ENCODE measurements around the gene TMEM259. TPM values are rescaled to one million over a fixed set of nuclear protein-coding genes. Genes with fewer than 3 reads are reported as not detected.
A peak's percentile ranks its signal among the peaks of the same experiment; 100 is the strongest.

Gene TMEM259
- total RNA-seq, 2 donors from 2014 or later = 142 to 306 TPM

GRCh38 chr19:1016647-1017114 lies 4.2 kb downstream of the TMEM259 start:
- Histone ChIP-seq H3K27me3 (no peaks in the 10 kb centered on the region), H3K27ac (peak overlapping the region in 3 of 4 donors; percentile 48 to 69 (median 50)), H3K9me3 (no peaks in the 10 kb centered on the region), H3K4me3 (no peak overlapping the region), H3K36me3 (replicated peaks in 1 of 2; ENCODE audit: insufficient read depth in 1 of 2, low read depth in 2 of 2) (peaks cover 0 to 9% of the 10 kb centered on the region in 2 donors), H3K4me1 (peaks cover 56% of the 10 kb centered on the region)
- TF ChIP-seq, protein P1, sequence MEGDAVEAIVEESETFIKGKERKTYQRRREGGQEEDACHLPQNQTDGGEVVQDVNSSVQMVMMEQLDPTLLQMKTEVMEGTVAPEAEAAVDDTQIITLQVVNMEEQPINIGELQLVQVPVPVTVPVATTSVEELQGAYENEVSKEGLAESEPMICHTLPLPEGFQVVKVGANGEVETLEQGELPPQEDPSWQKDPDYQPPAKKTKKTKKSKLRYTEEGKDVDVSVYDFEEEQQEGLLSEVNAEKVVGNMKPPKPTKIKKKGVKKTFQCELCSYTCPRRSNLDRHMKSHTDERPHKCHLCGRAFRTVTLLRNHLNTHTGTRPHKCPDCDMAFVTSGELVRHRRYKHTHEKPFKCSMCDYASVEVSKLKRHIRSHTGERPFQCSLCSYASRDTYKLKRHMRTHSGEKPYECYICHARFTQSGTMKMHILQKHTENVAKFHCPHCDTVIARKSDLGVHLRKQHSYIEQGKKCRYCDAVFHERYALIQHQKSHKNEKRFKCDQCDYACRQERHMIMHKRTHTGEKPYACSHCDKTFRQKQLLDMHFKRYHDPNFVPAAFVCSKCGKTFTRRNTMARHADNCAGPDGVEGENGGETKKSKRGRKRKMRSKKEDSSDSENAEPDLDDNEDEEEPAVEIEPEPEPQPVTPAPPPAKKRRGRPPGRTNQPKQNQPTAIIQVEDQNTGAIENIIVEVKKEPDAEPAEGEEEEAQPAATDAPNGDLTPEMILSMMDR (IDR thresholded peaks at IDR 0.05) = no peak
- WGBS, 2 donors = 32 to 40% methylated on average over 3 to 12 of the region's 12 CpGs
- intact Hi-C loops (cut with DNase I) = no loop called here
- ATAC-seq (no peak), DNase-seq (peak in 1 of 4 donors; percentile 58)

DNA sequence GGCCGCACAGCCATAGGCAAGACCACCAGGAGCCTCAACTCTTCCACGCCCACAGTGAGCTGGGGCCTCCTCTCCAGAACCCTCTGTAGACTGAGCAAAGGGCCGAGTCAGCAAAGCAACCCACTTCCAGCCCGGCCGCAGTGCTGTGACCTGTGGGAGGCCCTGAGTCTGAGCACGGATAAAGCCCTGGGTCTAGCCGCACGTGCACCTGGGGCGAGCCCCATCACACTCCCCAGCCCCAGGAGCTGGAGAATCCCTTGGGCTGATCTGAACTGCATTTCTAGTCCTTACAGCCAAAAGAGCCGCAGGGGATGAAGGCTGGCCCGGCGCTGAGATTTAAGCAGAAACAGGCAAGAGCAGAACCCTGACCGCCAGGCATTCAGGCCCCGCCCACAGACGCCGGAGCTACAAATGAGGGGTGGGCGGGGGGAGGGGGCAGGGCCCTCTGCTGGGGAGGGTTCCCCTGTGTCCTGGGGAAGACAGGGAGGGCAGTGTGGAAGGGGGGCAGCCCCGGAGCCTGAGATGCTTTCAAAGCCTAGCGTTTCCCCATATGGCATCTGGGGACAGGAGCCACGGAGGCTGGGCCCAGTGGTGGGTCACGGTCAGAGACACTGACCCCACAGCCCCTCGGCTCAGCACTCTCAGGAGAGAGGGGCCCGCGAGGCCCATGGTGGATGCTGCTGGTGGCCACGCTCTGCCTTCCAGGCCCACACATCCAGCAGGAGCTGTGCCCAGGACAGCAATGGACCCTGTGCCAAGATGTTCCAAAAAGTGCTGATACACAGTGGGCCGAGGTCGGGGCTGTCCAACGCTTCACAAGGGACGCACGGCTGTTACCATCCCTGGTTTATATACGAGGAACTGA lies 4.9 kb downstream of the TMEM259 start:
- Histone ChIP-seq H3K4me3 (no peak overlapping the region), H3K4me1 (peaks cover 54% of the 10 kb centered on the region)
- WGBS, 2 donors = 59 to 65% methylated on average over 10 to 31 of the region's 31 CpGs

DNA sequence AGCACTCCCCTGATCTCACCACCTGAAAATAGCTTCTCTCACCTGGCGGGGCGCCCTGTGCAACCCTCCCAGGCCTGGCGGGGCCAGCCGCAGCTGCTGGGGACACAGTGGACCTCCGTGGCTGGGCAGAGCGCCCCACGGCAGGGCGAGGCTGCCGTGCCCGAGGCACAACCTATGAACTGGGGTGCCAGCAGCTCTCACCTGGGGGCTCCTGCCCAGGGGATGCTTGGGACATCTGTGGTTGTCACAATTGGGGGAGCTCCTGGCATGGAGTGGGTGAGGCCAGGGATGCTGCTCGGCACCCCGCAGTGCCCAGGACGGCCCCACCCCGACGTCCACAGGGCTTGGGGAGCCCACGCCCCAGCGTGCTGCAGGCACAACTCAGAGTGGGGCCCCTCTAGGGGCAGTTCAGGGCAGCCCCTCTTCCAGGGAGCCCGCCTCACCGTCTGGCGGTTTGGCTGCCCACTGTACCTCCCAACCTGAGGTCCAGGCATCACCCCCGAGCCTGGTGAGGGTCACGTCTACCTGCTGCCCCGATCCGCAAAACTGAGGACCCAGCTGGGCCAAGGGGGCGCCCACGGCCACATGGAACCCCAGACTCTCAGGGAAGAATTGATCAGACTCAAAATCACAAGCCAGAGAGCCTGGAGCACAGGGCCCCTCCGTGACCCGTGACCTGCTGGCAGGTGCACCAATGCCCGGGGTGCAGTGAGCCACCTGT lies 5.7 kb downstream of the TMEM259 start:
- no peak for ATAC-seq
- peaks cover 54% of the 10 kb centered on the region for H3K4me1 ChIP-seq
- H3K9me3 ChIP-seq = no peaks in the 10 kb centered on the region
- DNase-seq = no peak
- 79 to 83% methylated on average over 7 to 28 of the region's 29 CpGs for whole genome bisulfite sequencing, 2 donors
- no peak overlapping the region for H3K4me3 ChIP-seq
- intact Hi-C loops (cut with DNase I) = no loop called here
- H3K27ac ChIP-seq = no peak overlapping the region
- no peaks in the 10 kb centered on the region for H3K27me3 ChIP-seq
- TF ChIP-seq POLR2A (IDR thresholded peaks at IDR 0.05) = no peak
- TF ChIP-seq, protein P1 (IDR thresholded peaks at IDR 0.05) = no peak
- H3K36me3 ChIP-seq (replicated peaks in 1 of 2; ENCODE audit: insufficient read depth in 1 of 2, low read depth in 2 of 2) = peaks cover 3 to 19% of the 10 kb centered on the region in 2 donors

More for the DNA sequence above, 4.9 kb downstream of the TMEM259 start:
- no peak for TF ChIP-seq POLR2A (IDR thresholded peaks at IDR 0.05)
- TF ChIP-seq, protein P1 (IDR thresholded peaks at IDR 0.05) = no peak
- Histone ChIP-seq H3K27me3 (no peaks in the 10 kb centered on the region), H3K36me3 (replicated peaks in 1 of 2; ENCODE audit: insufficient read depth in 1 of 2, low read depth in 2 of 2) (peaks cover 0 to 12% of the 10 kb centered on the region in 2 donors), H3K9me3 (no peaks in the 10 kb centered on the region), H3K27ac (peak overlapping the region in 1 of 4 donors; percentile 69)
- DNase-seq = no peak
- intact Hi-C loops (cut with DNase I) = no loop called here
- no peak for ATAC-seq

DNA sequence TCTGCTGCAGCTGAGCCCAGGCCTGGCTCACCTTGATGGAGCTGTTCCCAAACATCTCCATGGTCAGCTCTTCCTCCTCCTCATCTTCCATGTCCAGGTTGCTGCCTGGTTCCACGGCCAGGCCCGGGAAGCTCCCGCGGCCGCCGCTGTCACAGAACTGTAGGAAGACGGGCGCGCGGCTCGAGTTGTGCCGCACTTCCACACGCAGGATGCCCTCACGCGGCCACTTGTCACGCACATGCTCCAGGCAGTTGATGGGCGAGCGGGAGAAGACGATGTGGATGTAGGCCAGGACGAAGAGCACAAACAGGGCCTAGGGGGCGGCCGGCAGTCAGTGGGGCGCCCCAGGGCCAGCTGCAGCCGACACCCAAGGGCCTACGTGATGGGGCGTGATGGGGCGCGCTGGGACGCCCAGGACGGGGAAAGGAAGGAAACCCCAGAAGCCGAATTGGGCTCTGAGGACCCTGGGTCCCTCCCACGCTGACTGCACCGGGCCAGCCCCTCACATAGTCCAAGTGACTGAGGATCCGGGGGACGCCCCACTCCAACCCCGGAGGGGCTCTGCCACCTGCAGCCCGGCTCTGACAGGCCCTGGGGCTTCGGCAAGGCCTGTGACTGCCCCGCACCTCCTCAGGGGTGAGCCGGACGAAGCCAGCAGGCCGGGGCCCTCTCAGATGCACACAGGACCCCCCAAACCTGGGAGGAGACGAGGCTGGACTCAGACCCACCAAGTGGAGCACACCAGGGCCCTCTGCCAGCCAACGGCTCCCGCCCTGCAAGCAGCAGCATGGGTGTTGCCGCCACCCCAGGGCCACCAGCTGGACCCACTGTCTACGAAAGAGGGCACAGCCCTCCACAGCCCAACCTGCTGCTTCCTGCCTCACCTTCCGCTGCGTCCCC lies 6.5 kb downstream of the TMEM259 start:
- DNase-seq (no peak), ATAC-seq (no peak)
- Histone ChIP-seq H3K4me1 (peaks cover 45% of the 10 kb centered on the region), H3K36me3 (replicated peaks in 1 of 2; ENCODE audit: insufficient read depth in 1 of 2, low read depth in 2 of 2) (peaks cover 5 to 22% of the 10 kb centered on the region in 2 donors), H3K9me3 (no peaks in the 10 kb centered on the region), H3K27me3 (no peaks in the 10 kb centered on the region), H3K27ac (no peak overlapping the region), H3K4me3 (no peak overlapping the region)
- 93 to 95% methylated on average over 33 of the region's 49 CpGs for WGBS, 2 donors
- TF ChIP-seq, protein P1 (IDR thresholded peaks at IDR 0.05) = no peak
- TF ChIP-seq POLR2A (IDR thresholded peaks at IDR 0.05) = no peak
- intact Hi-C loops (cut with DNase I) = no loop called here

All from body of pancreas (tissue), 4 donors.